Erythroblast (primary cell): ENCODE data around the gene NTN5.
"Not testable (repeated sequence)": the region's sequence is repeated elsewhere in the genome, so short reads cannot be mapped to it uniquely, and the experiment has no call there.

ENCODE experiments used
- DNase-seq, 2 experiments: peaks; one replicate each; lab custom pipeline; 2025; lab: John Stamatoyannopoulos, UW
- GATA1 ChIP-seq: IDR thresholded peaks from 2 replicates; pipeline ENCODE4 v1.6.1; 2011; ENCODE audit warnings: low read depth, mild to moderate bottlenecking, control low read depth, low read length, moderate library complexity
- POLR2A ChIP-seq: IDR thresholded peaks from 2 replicates; pipeline ENCODE4 v1.6.1; 2011; ENCODE audit warnings: mild to moderate bottlenecking, low read length

The NTN5 gene

GRCh38 chr19:48672994-48673393 lies at the start of gene NTN5:
Gene NTN5, minus strand, starts transcription at chr19:48673017. Its CDS starts 2,031 bp downstream, at chr19:48670986.
- TF ChIP-seq GATA1 = no peak
- no peak for TF ChIP-seq POLR2A
- DNase-seq = no peak

- no peak for TF ChIP-seq POLR2A
- no peak for TF ChIP-seq GATA1
- DNase-seq = no peak
Observed at GRCh38 chr19:48722196-48722708, 49.4 kb upstream of the NTN5 start.

GRCh38 chr19:48720613-48721296 lies 47.9 kb upstream of the NTN5 start:
- DNase-seq = peak; percentile 96 to 97

GRCh38 chr19:48720251-48720612 lies 47.4 kb upstream of the NTN5 start:
- TF ChIP-seq POLR2A = no peak
- TF ChIP-seq GATA1 = no peak
- no peak for DNase-seq

More at GRCh38 chr19:48720613-48721296, 47.9 kb upstream of the NTN5 start:
- TF ChIP-seq GATA1 = no peak
- peak; percentile 72 for TF ChIP-seq POLR2A

GRCh38 chr19:48719263-48720171 lies 46.7 kb upstream of the NTN5 start, which contains the start of gene MAMSTR:
Gene MAMSTR, minus strand, starts transcription at chr19:48719725. Its CDS starts 694 bp downstream, at chr19:48719031.
- TF ChIP-seq POLR2A (no peak), GATA1 (no peak)
- DNase-seq = no peak

GRCh38 chr19:48718711-48719231 lies 46.0 kb upstream of the NTN5 start:
- TF ChIP-seq GATA1 = no peak
- TF ChIP-seq POLR2A = no peak

GRCh38 chr19:48718106-48718505 lies 45.3 kb upstream of the NTN5 start:
- not testable (repeated sequence) for DNase-seq

More at GRCh38 chr19:48718711-48719231, 46.0 kb upstream of the NTN5 start:
- DNase-seq = no peak

GRCh38 chr19:48716562-48717291 lies 43.9 kb upstream of the NTN5 start:
- TF ChIP-seq POLR2A (no peak), GATA1 (no peak)
- peak in 1 of 2 experiments; percentile 68 for DNase-seq

- TF ChIP-seq GATA1 (no peak), POLR2A (no peak)
- DNase-seq = no peak
Observed at GRCh38 chr19:48715681-48716171, 42.9 kb upstream of the NTN5 start.

GRCh38 chr19:48714759-48715675 lies 42.2 kb upstream of the NTN5 start:
- TF ChIP-seq GATA1 = no peak
- no peak for TF ChIP-seq POLR2A

GRCh38 chr19:48713864-48714755 lies 41.3 kb upstream of the NTN5 start:
- TF ChIP-seq POLR2A = no peak
- no peak for TF ChIP-seq GATA1
- peak; percentile 100 for DNase-seq

More at GRCh38 chr19:48714759-48715675, 42.2 kb upstream of the NTN5 start:
- no peak for DNase-seq
